HepG2 (cell line): ENCODE results near the gene KANSL1L. TPM values are rescaled to one million over a fixed set of nuclear protein-coding genes. Genes with fewer than 3 reads are reported as not detected.

Experiments
- ARID2 ChIP-seq: sonication (generic); formaldehyde crosslinking; IDR thresholded peaks from 2 replicates; pipeline ENCODE4 v1.8.1; 2022; ENCODE audit warnings: mild to moderate bottlenecking, missing genetic modification reagents, borderline replicate concordance
- BORCS8-MEF2B ChIP-seq: sonication (generic); formaldehyde crosslinking; IDR thresholded peaks from 2 replicates; pipeline ENCODE4 v1.8.0; 2022; ENCODE audit warnings: mild to moderate bottlenecking, missing genetic modification reagents
- DMAP1 ChIP-seq: IDR thresholded peaks from 2 replicates; pipeline ENCODE4 v1.6.1; 2016
- GATAD2A ChIP-seq: IDR thresholded peaks from 2 replicates; pipeline ENCODE4 v1.6.1; 2016
- PHF8 ChIP-seq: sonication (generic); formaldehyde crosslinking; IDR thresholded peaks from 2 replicates; pipeline ENCODE4 v1.5.0; 2020; ENCODE audit warnings: missing genetic modification reagents
- POGZ ChIP-seq: sonication (generic); formaldehyde crosslinking; IDR thresholded peaks from 2 replicates; pipeline ENCODE4 v1.4.0; 2020; ENCODE audit warnings: mild to moderate bottlenecking, missing genetic modification reagents
- REPIN1 ChIP-seq: sonication (generic); formaldehyde crosslinking; IDR thresholded peaks from 2 replicates; pipeline ENCODE4 v1.8.0; 2022; ENCODE audit warnings: missing genetic modification reagents, low read depth, mild to moderate bottlenecking, borderline replicate concordance
- SP5 ChIP-seq: IDR thresholded peaks from 2 replicates; pipeline ENCODE4 v1.6.1; 2016; ENCODE audit warnings: low read depth, borderline replicate concordance
- XRCC5 ChIP-seq: fragments of 200-400 bp; formaldehyde crosslinking; optimal IDR thresholded peaks from 2 replicates; pipeline ENCODE3; 2017; ENCODE audit warnings: mild to moderate bottlenecking, low read length
- YY1 ChIP-seq: IDR thresholded peaks from 2 replicates; pipeline ENCODE4 v1.6.1; 2011; ENCODE audit warnings: low read length, low read depth, moderate library complexity, mild to moderate bottlenecking; ENCODE audit not compliant: insufficient read depth, insufficient replicate concordance
- ZMYM4 ChIP-seq: sonication (generic); formaldehyde crosslinking; IDR thresholded peaks from 2 replicates; pipeline ENCODE4 v1.8.1; 2023; ENCODE audit warnings: mild to moderate bottlenecking, missing genetic modification reagents
- ZNF354B ChIP-seq: sonication (generic); formaldehyde crosslinking; IDR thresholded peaks from 2 replicates; pipeline ENCODE4 v1.8.0; 2022; ENCODE audit warnings: mild to moderate bottlenecking, missing genetic modification reagents
- polyA plus RNA-seq, 8 experiments: library from polyadenylated mRNA; depleted of rRNA in 3 of 8; stranded (reverse) in 7 of 8; unstranded in 1 of 8; fragments of >200 nt; fragmentation: Illumina TruSeq in 4 of 8; extraction: Trizol in 4 of 8; gene quantifications; 2 replicates each; pipeline versions ENCODE4 v1.2.1 to v1.2.3, GENCODE V29; 2011 to 2016; ENCODE audit warnings: low read depth in 4 of 8, missing spikeins in 1 of 8, mixed read lengths in 1 of 8; ENCODE audit not compliant: insufficient read depth in 1 of 8
- total RNA-seq, 5 experiments: library from RNA; depleted of rRNA; stranded (reverse); fragments of >200 nt; fragmentation: Illumina TruSeq; extraction: Trizol; gene quantifications; 2 replicates each; pipeline ENCODE4 v1.2.3, GENCODE V29; 2016; ENCODE audit warnings: low read depth in 1 of 5
- TF ChIP-seq, protein P1 (sequence below): sonication (generic); formaldehyde crosslinking; IDR thresholded peaks from 2 replicates; pipeline ENCODE4 v1.5.1; 2020; ENCODE audit warnings: mild to moderate bottlenecking, moderate library complexity, missing genetic modification reagents
- TF ChIP-seq, protein P2 (sequence below): sonication (generic); formaldehyde crosslinking; IDR thresholded peaks from 2 replicates; pipeline ENCODE4 v1.4.0; 2020; ENCODE audit warnings: missing genetic modification reagents, borderline replicate concordance
- TF ChIP-seq, protein P3 (sequence below): sonication (generic); formaldehyde crosslinking; IDR thresholded peaks from 2 replicates; pipeline ENCODE4 v1.8.0; 2022; ENCODE audit warnings: mild to moderate bottlenecking, missing genetic modification reagents, borderline replicate concordance
- TF ChIP-seq, protein P4 (sequence below): IDR thresholded peaks from 2 replicates; pipeline ENCODE4 v1.6.1; 2016; ENCODE audit warnings: mild to moderate bottlenecking
- TF ChIP-seq, protein P5 (sequence below): sonication (generic); formaldehyde crosslinking; IDR thresholded peaks from 2 replicates; pipeline ENCODE4 v1.5.0; 2020; ENCODE audit warnings: mild to moderate bottlenecking, missing genetic modification reagents, borderline replicate concordance

KANSL1L gene
- total and polyA plus RNA-seq, 2 of the 13 experiments (the other 11 are each of a cell fraction or from before 2014, with no cell fraction given) = 5.4 to 10.3 TPM

DNA sequence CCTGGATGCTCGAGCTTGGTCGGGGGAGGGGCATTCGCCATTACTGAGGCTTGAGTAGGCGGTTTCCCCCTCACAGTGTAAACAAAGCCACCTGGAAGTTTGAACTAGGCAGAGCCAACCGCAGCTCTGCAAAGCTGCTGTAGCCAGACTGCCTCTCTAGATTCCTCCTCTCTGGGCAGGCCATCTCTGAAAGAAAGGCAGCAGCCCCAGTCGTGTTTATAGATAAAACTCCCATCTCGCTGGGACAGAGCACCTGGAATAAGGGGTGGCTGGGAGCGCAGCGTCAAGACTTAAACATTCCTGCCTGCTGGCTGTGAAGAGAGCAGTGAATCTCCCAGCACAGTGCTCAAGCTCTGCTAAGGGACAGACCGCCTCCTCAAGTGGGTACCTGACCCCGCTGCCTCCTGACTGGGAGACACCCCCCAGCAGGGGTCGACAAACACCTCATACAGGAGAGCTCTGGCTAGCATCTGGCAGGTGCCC, 10.4 kb upstream of the KANSL1L start (continued):
- TF ChIP-seq, protein P1, sequence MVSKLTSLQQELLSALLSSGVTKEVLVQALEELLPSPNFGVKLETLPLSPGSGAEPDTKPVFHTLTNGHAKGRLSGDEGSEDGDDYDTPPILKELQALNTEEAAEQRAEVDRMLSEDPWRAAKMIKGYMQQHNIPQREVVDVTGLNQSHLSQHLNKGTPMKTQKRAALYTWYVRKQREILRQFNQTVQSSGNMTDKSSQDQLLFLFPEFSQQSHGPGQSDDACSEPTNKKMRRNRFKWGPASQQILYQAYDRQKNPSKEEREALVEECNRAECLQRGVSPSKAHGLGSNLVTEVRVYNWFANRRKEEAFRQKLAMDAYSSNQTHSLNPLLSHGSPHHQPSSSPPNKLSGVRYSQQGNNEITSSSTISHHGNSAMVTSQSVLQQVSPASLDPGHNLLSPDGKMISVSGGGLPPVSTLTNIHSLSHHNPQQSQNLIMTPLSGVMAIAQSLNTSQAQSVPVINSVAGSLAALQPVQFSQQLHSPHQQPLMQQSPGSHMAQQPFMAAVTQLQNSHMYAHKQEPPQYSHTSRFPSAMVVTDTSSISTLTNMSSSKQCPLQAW (CRISPR knock-in tag) = peak; percentile 43; the same call in 1 of the 2 replicates
- TF ChIP-seq GATAD2A = 0 out of 2 replicates have a peak, but pooled peaks have one; percentile 19
- peak; percentile 89; the same call in 1 of the 2 replicates for TF ChIP-seq ARID2 (CRISPR knock-in tag)
- TF ChIP-seq XRCC5 = peak; percentile 10
- TF ChIP-seq, protein P2, sequence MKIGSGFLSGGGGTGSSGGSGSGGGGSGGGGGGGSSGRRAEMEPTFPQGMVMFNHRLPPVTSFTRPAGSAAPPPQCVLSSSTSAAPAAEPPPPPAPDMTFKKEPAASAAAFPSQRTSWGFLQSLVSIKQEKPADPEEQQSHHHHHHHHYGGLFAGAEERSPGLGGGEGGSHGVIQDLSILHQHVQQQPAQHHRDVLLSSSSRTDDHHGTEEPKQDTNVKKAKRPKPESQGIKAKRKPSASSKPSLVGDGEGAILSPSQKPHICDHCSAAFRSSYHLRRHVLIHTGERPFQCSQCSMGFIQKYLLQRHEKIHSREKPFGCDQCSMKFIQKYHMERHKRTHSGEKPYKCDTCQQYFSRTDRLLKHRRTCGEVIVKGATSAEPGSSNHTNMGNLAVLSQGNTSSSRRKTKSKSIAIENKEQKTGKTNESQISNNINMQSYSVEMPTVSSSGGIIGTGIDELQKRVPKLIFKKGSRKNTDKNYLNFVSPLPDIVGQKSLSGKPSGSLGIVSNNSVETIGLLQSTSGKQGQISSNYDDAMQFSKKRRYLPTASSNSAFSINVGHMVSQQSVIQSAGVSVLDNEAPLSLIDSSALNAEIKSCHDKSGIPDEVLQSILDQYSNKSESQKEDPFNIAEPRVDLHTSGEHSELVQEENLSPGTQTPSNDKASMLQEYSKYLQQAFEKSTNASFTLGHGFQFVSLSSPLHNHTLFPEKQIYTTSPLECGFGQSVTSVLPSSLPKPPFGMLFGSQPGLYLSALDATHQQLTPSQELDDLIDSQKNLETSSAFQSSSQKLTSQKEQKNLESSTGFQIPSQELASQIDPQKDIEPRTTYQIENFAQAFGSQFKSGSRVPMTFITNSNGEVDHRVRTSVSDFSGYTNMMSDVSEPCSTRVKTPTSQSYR (CRISPR knock-in tag) = peak; percentile 53; the same call in 1 of the 2 replicates
- peak; percentile 62; the same call in 1 of the 2 replicates for TF ChIP-seq POGZ
- peak; percentile 19 for TF ChIP-seq YY1
- TF ChIP-seq, protein P3, sequence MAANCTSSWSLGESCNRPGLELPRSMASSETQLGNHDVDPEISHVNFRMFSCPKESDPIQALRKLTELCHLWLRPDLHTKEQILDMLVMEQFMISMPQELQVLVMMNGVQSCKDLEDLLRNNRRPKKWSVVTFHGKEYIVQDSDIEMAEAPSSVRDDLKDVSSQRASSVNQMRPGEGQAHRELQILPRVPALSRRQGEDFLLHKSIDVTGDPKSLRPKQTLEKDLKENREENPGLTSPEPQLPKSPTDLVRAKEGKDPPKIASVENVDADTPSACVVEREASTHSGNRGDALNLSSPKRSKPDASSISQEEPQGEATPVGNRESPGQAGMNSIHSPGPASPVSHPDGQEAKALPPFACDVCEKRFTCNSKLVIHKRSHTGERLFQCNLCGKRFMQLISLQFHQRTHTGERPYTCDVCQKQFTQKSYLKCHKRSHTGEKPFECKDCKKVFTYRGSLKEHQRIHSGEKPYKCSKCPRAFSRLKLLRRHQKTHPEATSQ (CRISPR knock-in tag) = peak; percentile 64; the same call in 1 of the 2 replicates
- TF ChIP-seq BORCS8-MEF2B (CRISPR knock-in tag) = peak; percentile 32; the same call in 1 of the 2 replicates
- TF ChIP-seq REPIN1 = 0 out of 2 replicates have a peak, but pooled peaks have one; percentile 41
- TF ChIP-seq PHF8 (CRISPR knock-in tag) = peak; percentile 15; the same call in 1 of the 2 replicates
- TF ChIP-seq, protein P4, sequence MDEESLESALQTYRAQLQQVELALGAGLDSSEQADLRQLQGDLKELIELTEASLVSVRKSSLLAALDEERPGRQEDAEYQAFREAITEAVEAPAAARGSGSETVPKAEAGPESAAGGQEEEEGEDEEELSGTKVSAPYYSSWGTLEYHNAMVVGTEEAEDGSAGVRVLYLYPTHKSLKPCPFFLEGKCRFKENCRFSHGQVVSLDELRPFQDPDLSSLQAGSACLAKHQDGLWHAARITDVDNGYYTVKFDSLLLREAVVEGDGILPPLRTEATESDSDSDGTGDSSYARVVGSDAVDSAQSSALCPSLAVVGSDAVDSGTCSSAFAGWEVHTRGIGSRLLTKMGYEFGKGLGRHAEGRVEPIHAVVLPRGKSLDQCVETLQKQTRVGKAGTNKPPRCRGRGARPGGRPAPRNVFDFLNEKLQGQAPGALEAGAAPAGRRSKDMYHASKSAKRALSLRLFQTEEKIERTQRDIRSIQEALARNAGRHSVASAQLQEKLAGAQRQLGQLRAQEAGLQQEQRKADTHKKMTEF = peak; percentile 37; the same call in 1 of the 2 replicates
- 0 out of 2 replicates have a peak, but pooled peaks have one; percentile 17 for TF ChIP-seq DMAP1
- TF ChIP-seq, protein P5, sequence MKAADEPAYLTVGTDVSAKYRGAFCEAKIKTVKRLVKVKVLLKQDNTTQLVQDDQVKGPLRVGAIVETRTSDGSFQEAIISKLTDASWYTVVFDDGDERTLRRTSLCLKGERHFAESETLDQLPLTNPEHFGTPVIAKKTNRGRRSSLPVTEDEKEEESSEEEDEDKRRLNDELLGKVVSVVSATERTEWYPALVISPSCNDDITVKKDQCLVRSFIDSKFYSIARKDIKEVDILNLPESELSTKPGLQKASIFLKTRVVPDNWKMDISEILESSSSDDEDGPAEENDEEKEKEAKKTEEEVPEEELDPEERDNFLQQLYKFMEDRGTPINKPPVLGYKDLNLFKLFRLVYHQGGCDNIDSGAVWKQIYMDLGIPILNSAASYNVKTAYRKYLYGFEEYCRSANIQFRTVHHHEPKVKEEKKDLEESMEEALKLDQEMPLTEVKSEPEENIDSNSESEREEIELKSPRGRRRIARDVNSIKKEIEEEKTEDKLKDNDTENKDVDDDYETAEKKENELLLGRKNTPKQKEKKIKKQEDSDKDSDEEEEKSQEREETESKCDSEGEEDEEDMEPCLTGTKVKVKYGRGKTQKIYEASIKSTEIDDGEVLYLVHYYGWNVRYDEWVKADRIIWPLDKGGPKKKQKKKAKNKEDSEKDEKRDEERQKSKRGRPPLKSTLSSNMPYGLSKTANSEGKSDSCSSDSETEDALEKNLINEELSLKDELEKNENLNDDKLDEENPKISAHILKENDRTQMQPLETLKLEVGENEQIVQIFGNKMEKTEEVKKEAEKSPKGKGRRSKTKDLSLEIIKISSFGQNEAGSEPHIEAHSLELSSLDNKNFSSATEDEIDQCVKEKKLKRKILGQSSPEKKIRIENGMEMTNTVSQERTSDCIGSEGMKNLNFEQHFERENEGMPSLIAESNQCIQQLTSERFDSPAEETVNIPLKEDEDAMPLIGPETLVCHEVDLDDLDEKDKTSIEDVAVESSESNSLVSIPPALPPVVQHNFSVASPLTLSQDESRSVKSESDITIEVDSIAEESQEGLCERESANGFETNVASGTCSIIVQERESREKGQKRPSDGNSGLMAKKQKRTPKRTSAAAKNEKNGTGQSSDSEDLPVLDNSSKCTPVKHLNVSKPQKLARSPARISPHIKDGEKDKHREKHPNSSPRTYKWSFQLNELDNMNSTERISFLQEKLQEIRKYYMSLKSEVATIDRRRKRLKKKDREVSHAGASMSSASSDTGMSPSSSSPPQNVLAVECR (CRISPR knock-in tag) = 0 out of 2 replicates have a peak, but pooled peaks have one; percentile 16
- TF ChIP-seq ZMYM4 (CRISPR knock-in tag) = peak; percentile 74
- peak; percentile 29; the same call in 1 of the 2 replicates for TF ChIP-seq SP5 (CRISPR knock-in tag)
- TF ChIP-seq ZNF354B = 0 out of 2 replicates have a peak, but pooled peaks have one; percentile 67
